MM.1S (cell line): ENCODE results near the gene MYO1H.

ENCODE experiments used
- DNase-seq: peaks from one replicate; pipeline ENCODE4 v3.0.0-alpha.2; 2015
- H2AFZ ChIP-seq: fragments of 300-600 bp; sonication (generic); 2 replicates; pipeline ENCODE4 v1.6.0; 2016; ENCODE audit warnings: antibody characterized with exemption, low read length
- H3F3A ChIP-seq: fragments of 300-600 bp; sonication (generic); 2 replicates; pipeline ENCODE4 v1.6.1; 2016; ENCODE audit warnings: mild to moderate bottlenecking, antibody characterized with exemption, low read length, moderate library complexity, mixed read lengths; ENCODE audit not compliant: insufficient read depth
- H3K27ac ChIP-seq: fragments of 300-600 bp; sonication (generic); 2 replicates; pipeline ENCODE4 v1.5.1; 2016; ENCODE audit warnings: mild to moderate bottlenecking, low read length
- H3K27me3 ChIP-seq: fragments of 300-600 bp; sonication (generic); replicated peaks from 2 replicates; pipeline ENCODE4 v1.6.0; 2016; ENCODE audit warnings: low read length; ENCODE audit not compliant: insufficient read depth
- H3K36me3 ChIP-seq: fragments of 300-600 bp; sonication (generic); replicated peaks from 2 replicates; pipeline ENCODE4 v1.6.1; 2016; ENCODE audit warnings: mild to moderate bottlenecking, low read length, mixed read lengths; ENCODE audit not compliant: insufficient read depth
- H3K4me1 ChIP-seq: fragments of 300-600 bp; sonication (generic); 2 replicates; pipeline ENCODE4 v1.6.1; 2016; ENCODE audit warnings: low read length, mixed read lengths
- H3K4me2 ChIP-seq: fragments of 300-600 bp; sonication (generic); 2 replicates; pipeline ENCODE4 v1.6.0; 2016; ENCODE audit warnings: low read depth, low read length
- H3K4me3 ChIP-seq: fragments of 300-600 bp; sonication (generic); 2 replicates; pipeline ENCODE4 v1.5.1; 2016; ENCODE audit warnings: low read length, mixed read lengths
- H3K79me2 ChIP-seq: fragments of 300-600 bp; sonication (generic); 2 replicates; pipeline ENCODE4 v1.6.1; 2016; ENCODE audit warnings: mixed run types, low read length, mixed read lengths
- H3K9ac ChIP-seq: fragments of 300-600 bp; sonication (generic); 2 replicates; pipeline ENCODE4 v1.6.1; 2016; ENCODE audit warnings: low read length, mixed read lengths
- H3K9me2 ChIP-seq: fragments of 300-600 bp; sonication (generic); replicated peaks from 2 replicates; pipeline ENCODE4 v1.6.1; 2016; ENCODE audit warnings: mild to moderate bottlenecking, low read length, mixed read lengths; ENCODE audit not compliant: insufficient read depth
- H3K9me3 ChIP-seq: fragments of 300-600 bp; sonication (generic); replicated peaks from 2 replicates; pipeline ENCODE4 v1.6.1; 2016; ENCODE audit warnings: mild to moderate bottlenecking, low read length, mixed read lengths; ENCODE audit not compliant: insufficient read depth
- H4K20me1 ChIP-seq: fragments of 300-600 bp; sonication (generic); 2 replicates; pipeline ENCODE4 v1.6.1; 2016; ENCODE audit warnings: mild to moderate bottlenecking, low read length, moderate library complexity, mixed read lengths; ENCODE audit not compliant: insufficient read depth
- CTCF ChIP-seq: fragments of 300-600 bp; sonication (generic); IDR thresholded peaks from 2 replicates; pipeline ENCODE4 v1.5.1; 2016; ENCODE audit warnings: antibody characterized with exemption, low read length, mixed read lengths
- EZH2 ChIP-seq: fragments of 300-600 bp; sonication (generic); optimal IDR thresholded peaks from 2 replicates; pipeline ENCODE3; 2017; ENCODE audit warnings: low read depth, mild to moderate bottlenecking, antibody characterized with exemption, low read length, mixed read lengths
- EZH2phosphoT487 ChIP-seq: fragments of 300-600 bp; sonication (generic); IDR thresholded peaks from 2 replicates; pipeline ENCODE4 v1.6.1; 2018; ENCODE audit warnings: antibody characterized with exemption, low read length

The MYO1H gene

GRCh38 chr12:109444259-109444658, 96.6 kb downstream of the MYO1H start:
- Histone ChIP-seq H3F3A (no peaks in the 10 kb centered on the region), H3K9me2 (no peaks in the 10 kb centered on the region), H3K4me2 (no peak overlapping the region), H4K20me1 (no peaks in the 10 kb centered on the region), H3K36me3 (no peaks in the 10 kb centered on the region), H3K27ac (no peak overlapping the region), H3K4me1 (no peaks in the 10 kb centered on the region), H3K9ac (no peak overlapping the region), H3K27me3 (no peaks in the 10 kb centered on the region), H2AFZ (no peak overlapping the region), H3K9me3 (no peaks in the 10 kb centered on the region), H3K79me2 (no peaks in the 10 kb centered on the region), H3K4me3 (no peak overlapping the region)
- TF ChIP-seq EZH2phosphoT487 (no peak), CTCF (no peak), EZH2 (no peak)
- no peak for DNase-seq

GRCh38 chr12:109445191-109445609, 97.5 kb downstream of the MYO1H start:
- Histone ChIP-seq H3K36me3 (no peaks in the 10 kb centered on the region), H3K4me1 (no peaks in the 10 kb centered on the region), H3K4me3 (no peak overlapping the region), H3K4me2 (no peak overlapping the region), H3K9ac (no peak overlapping the region), H4K20me1 (no peaks in the 10 kb centered on the region), H3F3A (no peaks in the 10 kb centered on the region), H3K27me3 (no peaks in the 10 kb centered on the region), H3K27ac (no peak overlapping the region), H3K9me2 (no peaks in the 10 kb centered on the region), H3K9me3 (no peaks in the 10 kb centered on the region), H2AFZ (no peak overlapping the region), H3K79me2 (no peaks in the 10 kb centered on the region)
- TF ChIP-seq EZH2phosphoT487 (no peak), CTCF (no peak), EZH2 (no peak)
- DNase-seq, result no peak

GRCh38 chr12:109446869-109447268, 99.2 kb downstream of the MYO1H start:
- TF ChIP-seq CTCF, result no peak
- no peak for TF ChIP-seq EZH2
- no peak for TF ChIP-seq EZH2phosphoT487
- Histone ChIP-seq H3K79me2 (no peaks in the 10 kb centered on the region), H3F3A (no peaks in the 10 kb centered on the region), H2AFZ (no peak overlapping the region), H3K4me2 (no peak overlapping the region), H3K4me1 (no peaks in the 10 kb centered on the region), H3K9ac (no peak overlapping the region), H3K4me3 (no peak overlapping the region), H3K27ac (no peak overlapping the region), H3K9me2 (no peaks in the 10 kb centered on the region), H3K9me3 (no peaks in the 10 kb centered on the region), H3K36me3 (no peaks in the 10 kb centered on the region), H3K27me3 (no peaks in the 10 kb centered on the region), H4K20me1 (no peaks in the 10 kb centered on the region)
- no peak for DNase-seq

GRCh38 chr12:109447482-109447881, 99.8 kb downstream of the MYO1H start:
- no peaks in the 10 kb centered on the region for H3K9me3 ChIP-seq
- no peak overlapping the region for H3K9ac ChIP-seq
- H3K4me2 ChIP-seq, result no peak overlapping the region
- H3K79me2 ChIP-seq, result no peaks in the 10 kb centered on the region
- no peak overlapping the region for H2AFZ ChIP-seq
- no peaks in the 10 kb centered on the region for H3K36me3 ChIP-seq
- no peak for TF ChIP-seq EZH2phosphoT487
- TF ChIP-seq CTCF, result no peak
- no peak for TF ChIP-seq EZH2
- no peaks in the 10 kb centered on the region for H3K4me1 ChIP-seq
- H3K9me2 ChIP-seq, result no peaks in the 10 kb centered on the region
- no peak overlapping the region for H3K27ac ChIP-seq
- H3K4me3 ChIP-seq, result no peak overlapping the region
- no peaks in the 10 kb centered on the region for H3K27me3 ChIP-seq
- no peaks in the 10 kb centered on the region for H3F3A ChIP-seq
- H4K20me1 ChIP-seq, result no peaks in the 10 kb centered on the region
- DNase-seq, result no peak
